ENCODE results near the gene FAM222A. TPM values are rescaled to one million over a fixed set of nuclear protein-coding genes. Genes with fewer than 3 reads are reported as not detected.

Gene FAM222A
- total RNA-seq, 1 experiment from 2014 or later: 5.5 TPM

- POLR2A ChIA-PET (ENCODE audit: low non-redundant PET): interaction anchor here (0.7 kb wide), 1 partner anchor 329 kb away, joined by 18 read pairs; no protein-coding TSS in a partner anchor
These were observed 4.1 kb upstream of the FAM222A start for GRCh38 chr12:109709401-109709991.

DNA sequence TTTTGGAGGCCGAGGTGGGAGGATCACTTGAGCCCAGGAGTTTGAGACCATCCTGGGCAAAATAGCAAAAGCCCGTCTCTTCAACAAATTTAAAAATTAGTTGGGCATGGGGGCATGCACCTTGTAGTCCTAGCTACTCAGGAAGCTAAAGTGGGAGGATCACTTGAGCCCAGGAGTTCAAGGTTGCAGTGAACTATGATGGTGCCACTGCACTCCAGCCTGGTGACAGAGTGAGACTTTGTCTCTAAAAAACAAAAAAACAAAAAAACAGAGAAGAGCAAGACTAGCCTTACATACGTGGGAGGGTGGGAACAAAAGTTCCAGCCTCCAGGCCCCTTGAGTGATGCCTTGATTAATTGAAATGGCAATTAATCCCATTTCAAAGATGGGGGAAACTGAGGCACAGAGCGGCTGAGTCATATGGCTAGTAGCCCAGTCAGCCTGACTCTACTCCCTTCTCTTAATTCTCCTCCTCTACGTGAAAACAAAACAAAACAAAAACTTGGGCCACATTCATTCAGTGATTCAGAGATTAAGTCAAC, 3.3 kb upstream of the FAM222A start:
- POLR2A ChIA-PET (ENCODE audit: low non-redundant PET): no interaction called here
- no TSS peak for BruUV-seq (replicated peaks)
- H3K4me1 ChIP-seq (ENCODE audit: insufficient read depth, low read length, poor library complexity, severe bottlenecking): peaks cover 6% of the 10 kb centered on the region
- peaks cover 4% of the 10 kb centered on the region for H3K27me3 ChIP-seq (replicated peaks; ENCODE audit: insufficient read depth, low read depth, low read length, poor library complexity)
- H3K9me3 ChIP-seq (ENCODE audit: low read depth, low read length, poor library complexity, severe bottlenecking): no peaks in the 10 kb centered on the region
- no peak overlapping the region for H3K4me3 ChIP-seq (ENCODE audit: low read depth, low read length, poor library complexity, severe bottlenecking)
- no peak for DNase-seq (ENCODE audit: low spot score)
- intact Hi-C loops (cut with micrococcal nuclease; ENCODE audit: unreplicated experiment): no loop called here
- no peaks in the 10 kb centered on the region for H3K36me3 ChIP-seq (ENCODE audit: insufficient read depth, low read length, poor library complexity, severe bottlenecking)
- TF ChIP-seq, protein P1, sequence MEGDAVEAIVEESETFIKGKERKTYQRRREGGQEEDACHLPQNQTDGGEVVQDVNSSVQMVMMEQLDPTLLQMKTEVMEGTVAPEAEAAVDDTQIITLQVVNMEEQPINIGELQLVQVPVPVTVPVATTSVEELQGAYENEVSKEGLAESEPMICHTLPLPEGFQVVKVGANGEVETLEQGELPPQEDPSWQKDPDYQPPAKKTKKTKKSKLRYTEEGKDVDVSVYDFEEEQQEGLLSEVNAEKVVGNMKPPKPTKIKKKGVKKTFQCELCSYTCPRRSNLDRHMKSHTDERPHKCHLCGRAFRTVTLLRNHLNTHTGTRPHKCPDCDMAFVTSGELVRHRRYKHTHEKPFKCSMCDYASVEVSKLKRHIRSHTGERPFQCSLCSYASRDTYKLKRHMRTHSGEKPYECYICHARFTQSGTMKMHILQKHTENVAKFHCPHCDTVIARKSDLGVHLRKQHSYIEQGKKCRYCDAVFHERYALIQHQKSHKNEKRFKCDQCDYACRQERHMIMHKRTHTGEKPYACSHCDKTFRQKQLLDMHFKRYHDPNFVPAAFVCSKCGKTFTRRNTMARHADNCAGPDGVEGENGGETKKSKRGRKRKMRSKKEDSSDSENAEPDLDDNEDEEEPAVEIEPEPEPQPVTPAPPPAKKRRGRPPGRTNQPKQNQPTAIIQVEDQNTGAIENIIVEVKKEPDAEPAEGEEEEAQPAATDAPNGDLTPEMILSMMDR (conservative IDR thresholded peaks at IDR 0.05; ENCODE audit: low read depth, low read length): no peak
- TF ChIP-seq EZH2 (IDR thresholded peaks at IDR 0.05; ENCODE audit: borderline replicate concordance, low read depth, low read length, poor library complexity, severe bottlenecking): no peak
- no peak overlapping the region for H3K27ac ChIP-seq (ENCODE audit: low read depth, low read length, poor library complexity, severe bottlenecking)
- CTCF ChIA-PET: no interaction called here

More at GRCh38 chr12:109709401-109709991, 4.1 kb upstream of the FAM222A start:
- BruUV-seq (replicated peaks): no TSS peak
- H3K36me3 ChIP-seq (ENCODE audit: insufficient read depth, low read length, poor library complexity, severe bottlenecking): no peaks in the 10 kb centered on the region
- intact Hi-C loops (cut with micrococcal nuclease; ENCODE audit: unreplicated experiment): no loop called here
- no peak overlapping the region for H3K4me3 ChIP-seq (ENCODE audit: low read depth, low read length, poor library complexity, severe bottlenecking)
- CTCF ChIA-PET: no interaction called here
- no peaks in the 10 kb centered on the region for H3K9me3 ChIP-seq (ENCODE audit: low read depth, low read length, poor library complexity, severe bottlenecking)
- TF ChIP-seq, protein P1 (conservative IDR thresholded peaks at IDR 0.05; ENCODE audit: low read depth, low read length): no peak
- no peak for TF ChIP-seq EZH2 (IDR thresholded peaks at IDR 0.05; ENCODE audit: borderline replicate concordance, low read depth, low read length, poor library complexity, severe bottlenecking)
- peaks cover 4% of the 10 kb centered on the region for H3K27me3 ChIP-seq (replicated peaks; ENCODE audit: insufficient read depth, low read depth, low read length, poor library complexity)
- H3K4me1 ChIP-seq (ENCODE audit: insufficient read depth, low read length, poor library complexity, severe bottlenecking): peaks cover under 1% of the 10 kb centered on the region
- no peak for DNase-seq (ENCODE audit: low spot score)
- no peak overlapping the region for H3K27ac ChIP-seq (ENCODE audit: low read depth, low read length, poor library complexity, severe bottlenecking)

- H3K9me3 ChIP-seq (ENCODE audit: low read depth, low read length, poor library complexity, severe bottlenecking): no peaks in the 10 kb centered on the region
- DNase-seq (ENCODE audit: low spot score): no peak
- POLR2A ChIA-PET (ENCODE audit: low non-redundant PET): no interaction called here
- no peak overlapping the region for H3K4me3 ChIP-seq (ENCODE audit: low read depth, low read length, poor library complexity, severe bottlenecking)
- CTCF ChIA-PET: no interaction called here
- no peak overlapping the region for H3K27ac ChIP-seq (ENCODE audit: low read depth, low read length, poor library complexity, severe bottlenecking)
- TF ChIP-seq, protein P1 (conservative IDR thresholded peaks at IDR 0.05; ENCODE audit: low read depth, low read length): no peak
- TF ChIP-seq EZH2 (IDR thresholded peaks at IDR 0.05; ENCODE audit: borderline replicate concordance, low read depth, low read length, poor library complexity, severe bottlenecking): no peak
- BruUV-seq (replicated peaks): no TSS peak
- H3K27me3 ChIP-seq (replicated peaks; ENCODE audit: insufficient read depth, low read depth, low read length, poor library complexity): peaks cover 4% of the 10 kb centered on the region
- H3K36me3 ChIP-seq (ENCODE audit: insufficient read depth, low read length, poor library complexity, severe bottlenecking): no peaks in the 10 kb centered on the region
- intact Hi-C loops (cut with micrococcal nuclease; ENCODE audit: unreplicated experiment): no loop called here
- peaks cover 9% of the 10 kb centered on the region for H3K4me1 ChIP-seq (ENCODE audit: insufficient read depth, low read length, poor library complexity, severe bottlenecking)
These were observed 2.7 kb upstream of the FAM222A start for GRCh38 chr12:109710747-109711595.
